H9 (cell line): ENCODE measurements around the gene PHACTR1. TPM values are rescaled to one million over a fixed set of nuclear protein-coding genes. Genes with fewer than 3 reads are reported as not detected.

Experiments
- DNase-seq: peaks from one replicate; pipeline ENCODE4 v3.0.0-alpha.2; 2017
- H2AFZ ChIP-seq: one replicate; pipeline ENCODE4 v1.6.1; 2013; ENCODE audit warnings: mild to moderate bottlenecking, low read length, control low read depth, moderate library complexity
- H2AK5ac ChIP-seq: 2 replicates; pipeline ENCODE4 v1.6.1; 2013; ENCODE audit warnings: low read length, control low read depth, mixed read lengths; ENCODE audit not compliant: insufficient read length
- H2BK120ac ChIP-seq: one replicate; pipeline ENCODE4 v1.6.1; 2013; ENCODE audit warnings: low read depth, mild to moderate bottlenecking, low read length, control low read depth, inconsistent platforms; ENCODE audit not compliant: poor library complexity, severe bottlenecking
- H2BK12ac ChIP-seq: 2 replicates; pipeline ENCODE4 v1.6.1; 2013; ENCODE audit warnings: low read length, control low read depth, mixed read lengths, low read depth; ENCODE audit not compliant: insufficient read length
- H2BK15ac ChIP-seq: 2 replicates; pipeline ENCODE4 v1.6.1; 2013; ENCODE audit warnings: low read depth, low read length, control low read depth
- H2BK20ac ChIP-seq: one replicate; pipeline ENCODE4 v1.6.1; 2013; ENCODE audit warnings: low read depth, mild to moderate bottlenecking, low read length, control low read depth, inconsistent platforms; ENCODE audit not compliant: poor library complexity, severe bottlenecking
- H2BK5ac ChIP-seq: 2 replicates; pipeline ENCODE4 v1.6.1; 2013; ENCODE audit warnings: low read length, control low read depth, mixed read lengths; ENCODE audit not compliant: insufficient read length
- H3K14ac ChIP-seq: 2 replicates; pipeline ENCODE4 v1.6.1; 2013; ENCODE audit warnings: low read length, control low read depth; ENCODE audit not compliant: insufficient read depth
- H3K18ac ChIP-seq: 2 replicates; pipeline ENCODE4 v1.6.1; 2013; ENCODE audit warnings: low read depth, mild to moderate bottlenecking, mixed read lengths, low read length, control low read depth; ENCODE audit not compliant: insufficient read length
- H3K23ac ChIP-seq: 2 replicates; pipeline ENCODE4 v1.6.1; 2013; ENCODE audit warnings: low read length, control low read depth, mixed read lengths, low read depth; ENCODE audit not compliant: insufficient read length
- H3K23me2 ChIP-seq: 2 replicates; pipeline ENCODE4 v1.6.1; 2013; ENCODE audit warnings: low read depth, mild to moderate bottlenecking, mixed read lengths, low read length, control low read depth; ENCODE audit not compliant: insufficient read length, poor library complexity, severe bottlenecking
- H3K27ac ChIP-seq: 2 replicates; pipeline ENCODE4 v1.5.1; 2013; ENCODE audit warnings: low read length, control low read depth, mixed read lengths, low read depth; ENCODE audit not compliant: insufficient read length
- H3K27me3 ChIP-seq: 2 replicates; pipeline ENCODE4 v1.6.1; 2013; ENCODE audit warnings: low read length, control low read depth, inconsistent platforms; ENCODE audit not compliant: insufficient read depth
- H3K4ac ChIP-seq: 2 replicates; pipeline ENCODE4 v1.6.1; 2013; ENCODE audit warnings: low read depth, mild to moderate bottlenecking, control low read depth, inconsistent platforms, low read length, moderate library complexity
- H3K4me1 ChIP-seq: 2 replicates; pipeline ENCODE4 v1.6.1; 2013; ENCODE audit warnings: low read length, control low read depth, inconsistent platforms; ENCODE audit not compliant: insufficient read depth
- H3K4me2 ChIP-seq: 2 replicates; pipeline ENCODE4 v1.6.1; 2013; ENCODE audit warnings: low read length, control low read depth, mixed read lengths; ENCODE audit not compliant: insufficient read length, insufficient read depth
- H3K56ac ChIP-seq: 2 replicates; pipeline ENCODE4 v1.6.1; 2013; ENCODE audit warnings: low read depth, mild to moderate bottlenecking, mixed read lengths, low read length, control low read depth; ENCODE audit not compliant: insufficient read length
- H3K79me1 ChIP-seq: 2 replicates; pipeline ENCODE4 v1.6.1; 2013; ENCODE audit warnings: low read depth, mild to moderate bottlenecking, moderate library complexity, low read length, control low read depth, inconsistent platforms; ENCODE audit not compliant: insufficient read depth, poor library complexity, severe bottlenecking
- H3K79me2 ChIP-seq: 2 replicates; pipeline ENCODE4 v1.6.1; 2013; ENCODE audit warnings: low read length, control low read depth, inconsistent platforms; ENCODE audit not compliant: insufficient read depth
- H3K9ac ChIP-seq: 2 replicates; pipeline ENCODE4 v1.6.1; 2013; ENCODE audit warnings: low read length, control low read depth, mixed read lengths; ENCODE audit not compliant: insufficient read length; ENCODE audit errors: extremely low read depth
- H3K9me3 ChIP-seq: one replicate; pipeline ENCODE4 v1.6.1; 2013; ENCODE audit warnings: low read depth, low read length, inconsistent platforms; ENCODE audit not compliant: control insufficient read depth
- H3T11ph ChIP-seq: one replicate; pipeline ENCODE4 v1.6.1; 2013; ENCODE audit warnings: mild to moderate bottlenecking, low read length, control low read depth, inconsistent platforms
- H4K20me1 ChIP-seq: one replicate; pipeline ENCODE4 v1.6.1; 2013; ENCODE audit not compliant: control insufficient read depth, insufficient read length, insufficient read depth
- H4K5ac ChIP-seq: 2 replicates; pipeline ENCODE4 v1.6.1; 2013; ENCODE audit warnings: low read depth, mild to moderate bottlenecking, mixed read lengths, low read length, control low read depth; ENCODE audit not compliant: insufficient read length
- H4K8ac ChIP-seq: replicated peaks from 2 replicates; pipeline ENCODE4 v1.6.1; 2013; ENCODE audit warnings: low read length, control low read depth, mixed read lengths, low read depth; ENCODE audit not compliant: insufficient read length
- H4K91ac ChIP-seq: 2 replicates; pipeline ENCODE4 v1.6.1; 2013; ENCODE audit warnings: low read depth, mild to moderate bottlenecking, moderate library complexity, mixed read lengths, low read length, control low read depth; ENCODE audit not compliant: insufficient read length
- H3K27ac Mint-ChIP-seq, 3 experiments: 2 replicates in 2 of 3; 3 replicates in 1 of 3; pipeline ENCODE4 v1.8.0; 2020 to 2021; ENCODE audit warnings: mixed read lengths in 3 of 3, mild to moderate bottlenecking in 1 of 3, moderate library complexity in 1 of 3
- H3K27me3 Mint-ChIP-seq: 2 replicates; pipeline ENCODE4 v1.8.0; 2021; ENCODE audit warnings: low read depth, mild to moderate bottlenecking, moderate library complexity, mixed read lengths
- H3K36me3 Mint-ChIP-seq, 3 experiments: 2 replicates in 2 of 3; 3 replicates in 1 of 3; pipeline ENCODE4 v1.8.0; 2020 to 2021; ENCODE audit warnings: low read depth in 3 of 3, mixed read lengths in 3 of 3; ENCODE audit not compliant: insufficient read depth in 1 of 3
- H3K4me1 Mint-ChIP-seq, 2 experiments: 2 replicates each; pipeline ENCODE4 v1.8.0; 2020; ENCODE audit warnings: mixed read lengths in 2 of 2
- H3K4me3 Mint-ChIP-seq, 2 experiments: 2 replicates in 1 of 2; 3 replicates in 1 of 2; pipeline ENCODE4 v1.8.0; 2020 to 2021; ENCODE audit warnings: mild to moderate bottlenecking in 2 of 2, mixed read lengths in 2 of 2, moderate library complexity in 1 of 2
- H3K9me3 Mint-ChIP-seq, 2 experiments: 2 replicates in 1 of 2; 3 replicates in 1 of 2; pipeline ENCODE4 v1.8.0; 2020; ENCODE audit warnings: mild to moderate bottlenecking in 2 of 2, mixed read lengths in 2 of 2, moderate library complexity in 1 of 2
- CTCF ChIP-seq: fragments of 200-600 bp; sonication (generic); conservative IDR thresholded peaks from 3 replicates; pipeline ENCODE4 v1.8.0; 2021; ENCODE audit warnings: antibody characterized with exemption, mild to moderate bottlenecking
- WGBS: extraction: QIAGEN DNeasy Blood & Tissue Kit; methylation state at CpG from one replicate; pipeline ENCODE4 v1.1.7; 2013; ENCODE audit warnings: missing lambda C conversion rate, low lambda C conversion rate, mixed read lengths; ENCODE audit not compliant: insufficient read length; ENCODE audit errors: extremely low coverage; 5-methylcytosine and 5-hydroxymethylcytosine counted together
- total RNA-seq: library from RNA; stranded (reverse); gene quantifications from 2 replicates; pipeline ENCODE4 v1.2.1, GENCODE V29; 2021

The PHACTR1 gene
- total RNA-seq, 1 experiment from 2014 or later, result 15.9 TPM

GRCh38 chr6:13277231-13277630, 560.7 kb downstream of the PHACTR1 start:
- no peaks in the 10 kb centered on the region; a peak in 2 of 7 replicates for H3K36me3 Mint-ChIP-seq
- Histone ChIP-seq H3K79me2 (no peaks in the 10 kb centered on the region), H2AFZ (no peak overlapping the region), H3K4me2 (no peak overlapping the region), H3K23me2 (no peaks in the 10 kb centered on the region), H2BK15ac (no peak overlapping the region), H3K79me1 (no peaks in the 10 kb centered on the region), H3K9ac (no peak overlapping the region), H2BK20ac (no peak overlapping the region), H4K91ac (no peak overlapping the region), H2BK120ac (no peak overlapping the region), H3K4me1 (no peaks in the 10 kb centered on the region), H3K23ac (no peak overlapping the region), H4K5ac (no peak overlapping the region), H3K14ac (no peak overlapping the region), H3T11ph (no peak overlapping the region), H2BK5ac (no peak overlapping the region), H3K27ac (no peak overlapping the region), H3K18ac (no peak overlapping the region), H4K8ac (no peak overlapping the region), H2BK12ac (no peak overlapping the region), H3K27me3 (no peaks in the 10 kb centered on the region), H3K9me3 (no peaks in the 10 kb centered on the region), H4K20me1 (peaks cover 3% of the 10 kb centered on the region), H3K4ac (no peak overlapping the region), H3K56ac (no peak overlapping the region), H2AK5ac (no peak overlapping the region)
- no peaks in the 10 kb centered on the region for H3K9me3 Mint-ChIP-seq
- WGBS, result no CpG with 5 or more reads among the region's 2 CpGs
- peaks cover 8 to 14% of the 10 kb centered on the region in 2 experiments; a peak in 3 of 4 replicates for H3K4me1 Mint-ChIP-seq
- TF ChIP-seq CTCF, result no peak
- no peak for DNase-seq
- H3K27me3 Mint-ChIP-seq, result no peaks in the 10 kb centered on the region
- H3K27ac Mint-ChIP-seq, result no peak overlapping the region; a peak in 1 of 7 replicates
- H3K4me3 Mint-ChIP-seq, result no peak overlapping the region
